NCI-H2081 (cell line): ENCODE measurements around the gene TRIM65.
"Not testable (repeated sequence)": the region's sequence is repeated elsewhere in the genome, so short reads cannot be mapped to it uniquely, and the experiment has no call there.

Experiments
- DNase-seq, 2 experiments: peaks; one replicate each; lab custom pipeline; 2025; lab: John Stamatoyannopoulos, UW

Gene TRIM65

GRCh38 chr17:75875182-75875939 is 21.4 kb downstream of the TRIM65 start:
- peak; percentile 80 to 91 for DNase-seq

- DNase-seq, result no peak
These were observed 22.2 kb downstream of the TRIM65 start for GRCh38 chr17:75874323-75875181.

- DNase-seq, result no peak
These were observed 23.0 kb downstream of the TRIM65 start for GRCh38 chr17:75873587-75874322.

- peak; percentile 40 to 59 for DNase-seq
These were observed 24.1 kb downstream of the TRIM65 start for GRCh38 chr17:75872434-75873351.

- DNase-seq, result not testable (repeated sequence)
These were observed 26.5 kb downstream of the TRIM65 start for GRCh38 chr17:75870228-75870627.

GRCh38 chr17:75869282-75870141 is 27.2 kb downstream of the TRIM65 start:
- DNase-seq, result no peak

- DNase-seq, result not testable (repeated sequence)
These were observed 27.9 kb downstream of the TRIM65 start for GRCh38 chr17:75868730-75869281.

GRCh38 chr17:75865404-75866188 is 31.2 kb downstream of the TRIM65 start:
- DNase-seq, result not testable (repeated sequence)

GRCh38 chr17:75864887-75865286 is 31.9 kb downstream of the TRIM65 start:
- not testable (repeated sequence) for DNase-seq

- DNase-seq, result peak in 1 of 2 experiments; percentile 9
These were observed 32.3 kb downstream of the TRIM65 start for GRCh38 chr17:75864448-75864871.

- no peak for DNase-seq
These were observed 34.8 kb downstream of the TRIM65 start for GRCh38 chr17:75861927-75862317.

- DNase-seq, result not testable (repeated sequence)
These were observed 37.4 kb downstream of the TRIM65 start for GRCh38 chr17:75859358-75859757.

GRCh38 chr17:75856062-75856756 is 40.5 kb downstream of the TRIM65 start:
- DNase-seq, result peak in 1 of 2 experiments; percentile 71

GRCh38 chr17:75855310-75856061 is 41.3 kb downstream of the TRIM65 start, which contains the start of gene WBP2:
TSS of gene WBP2 (minus strand) at chr17:75855335. CDS start at chr17:75855297, 38 bp downstream.
- peak; percentile 100 for DNase-seq

GRCh38 chr17:75854881-75855309 is 41.9 kb downstream of the TRIM65 start:
- no peak for DNase-seq

GRCh38 chr17:75854101-75854748 is 42.5 kb downstream of the TRIM65 start:
- no peak for DNase-seq

GRCh38 chr17:75853433-75853832 is 43.3 kb downstream of the TRIM65 start:
- DNase-seq, result no peak
